SK-N-SH treated with all-trans-retinoic acid at 6 μM for 48 hours (cell line): ENCODE results near the gene LANCL2.

Experiments used
- ESRRG ChIP-seq: fragments of 250-450 bp; sonication (Bioruptor Pico); IDR thresholded peaks from 2 replicates; pipeline ENCODE4 v1.6.1; 2021; ENCODE audit warnings: mild to moderate bottlenecking
- GLIS3 ChIP-seq: fragments of 250-450 bp; sonication (Bioruptor Pico); IDR thresholded peaks from 2 replicates; pipeline ENCODE4 v1.5.0; 2020; ENCODE audit warnings: mild to moderate bottlenecking, moderate library complexity
- PPARA ChIP-seq: fragments of 250-450 bp; sonication (Bioruptor Pico); IDR thresholded peaks from 2 replicates; pipeline ENCODE4 v1.5.0; 2020; ENCODE audit warnings: mild to moderate bottlenecking, borderline replicate concordance
- SNAI2 ChIP-seq: fragments of 250-450 bp; sonication (Bioruptor Pico); IDR thresholded peaks from 2 replicates; pipeline ENCODE4 v1.5.0; 2020; ENCODE audit warnings: mild to moderate bottlenecking, moderate library complexity

- TF ChIP-seq ESRRG (CRISPR knock-in tag) (no peak), PPARA (CRISPR knock-in tag) (no peak), GLIS3 (CRISPR knock-in tag) (no peak), SNAI2 (CRISPR knock-in tag) (no peak)
These were observed 112.7 kb downstream of the LANCL2 start for GRCh38 chr7:55477781-55478374.
